ENCODE results near the gene DLG2. TPM values are rescaled to one million over a fixed set of nuclear protein-coding genes. Genes with fewer than 3 reads are reported as not detected.

The DLG2 gene
- total RNA-seq, 2 donors from 2014 or later: 3.8 to 16.4 TPM

- H3K36me3 ChIP-seq: no peaks in the 10 kb centered on the region
- ATAC-seq (ENCODE audit: insufficient number of reproducible peaks, low FRiP score, low read depth): no peak
- no peak overlapping the region for H3K4me3 ChIP-seq
- no peak for TF ChIP-seq CTCF (IDR thresholded peaks at IDR 0.05)
- no peak for DNase-seq (ENCODE audit: low spot score)
- H3K9me3 ChIP-seq: no peaks in the 10 kb centered on the region
- no peak overlapping the region for H3K27ac ChIP-seq
- H3K27me3 ChIP-seq (replicated peaks; ENCODE audit: insufficient read depth): no peaks in the 10 kb centered on the region
- no peaks in the 10 kb centered on the region for H3K4me1 ChIP-seq (ENCODE audit: control insufficient read depth in 1 of 2, low read depth in 2 of 2)
These were observed 2170.6 kb downstream of the DLG2 start for GRCh38 chr11:83456566-83456965.

- no peak for TF ChIP-seq CTCF (IDR thresholded peaks at IDR 0.05)
- Histone ChIP-seq H3K27ac (no peak overlapping the region), H3K4me1 (ENCODE audit: control insufficient read depth in 1 of 2, low read depth in 2 of 2) (no peaks in the 10 kb centered on the region), H3K36me3 (no peaks in the 10 kb centered on the region), H3K4me3 (no peak overlapping the region), H3K9me3 (no peaks in the 10 kb centered on the region), H3K27me3 (replicated peaks; ENCODE audit: insufficient read depth) (no peaks in the 10 kb centered on the region)
- no peak for DNase-seq (ENCODE audit: low spot score)
- ATAC-seq (ENCODE audit: insufficient number of reproducible peaks, low FRiP score, low read depth): no peak
These were observed 2171.1 kb downstream of the DLG2 start for GRCh38 chr11:83456075-83456474.

- ATAC-seq (ENCODE audit: insufficient number of reproducible peaks, low FRiP score, low read depth): no peak
- no peak for TF ChIP-seq CTCF (IDR thresholded peaks at IDR 0.05)
These were observed 2171.8 kb downstream of the DLG2 start for GRCh38 chr11:83455356-83455755.

GRCh38 chr11:83454674-83455073 lies 2172.5 kb downstream of the DLG2 start:
- H3K27me3 ChIP-seq (replicated peaks; ENCODE audit: insufficient read depth): no peaks in the 10 kb centered on the region
- H3K4me3 ChIP-seq: no peak overlapping the region
- no peaks in the 10 kb centered on the region for H3K9me3 ChIP-seq
- no peaks in the 10 kb centered on the region for H3K4me1 ChIP-seq (ENCODE audit: control insufficient read depth in 1 of 2, low read depth in 2 of 2)
- no peak for TF ChIP-seq CTCF (IDR thresholded peaks at IDR 0.05)
- no peak for DNase-seq (ENCODE audit: low spot score)
- H3K27ac ChIP-seq: no peak overlapping the region
- no peaks in the 10 kb centered on the region for H3K36me3 ChIP-seq
- ATAC-seq (ENCODE audit: insufficient number of reproducible peaks, low FRiP score, low read depth): no peak

More at GRCh38 chr11:83455356-83455755, 2171.8 kb downstream of the DLG2 start:
- Histone ChIP-seq H3K27me3 (replicated peaks; ENCODE audit: insufficient read depth) (no peaks in the 10 kb centered on the region), H3K4me3 (no peak overlapping the region), H3K36me3 (no peaks in the 10 kb centered on the region), H3K27ac (no peak overlapping the region), H3K4me1 (ENCODE audit: control insufficient read depth in 1 of 2, low read depth in 2 of 2) (no peaks in the 10 kb centered on the region), H3K9me3 (no peaks in the 10 kb centered on the region)
- no peak for DNase-seq (ENCODE audit: low spot score)

GRCh38 chr11:83449338-83449913 lies 2177.7 kb downstream of the DLG2 start:
- Histone ChIP-seq H3K27me3 (replicated peaks; ENCODE audit: insufficient read depth) (no peaks in the 10 kb centered on the region), H3K27ac (no peak overlapping the region), H3K4me3 (no peak overlapping the region), H3K36me3 (no peaks in the 10 kb centered on the region), H3K9me3 (no peaks in the 10 kb centered on the region), H3K4me1 (ENCODE audit: control insufficient read depth in 1 of 2, low read depth in 2 of 2) (no peaks in the 10 kb centered on the region)
- ATAC-seq (ENCODE audit: insufficient number of reproducible peaks, low FRiP score, low read depth) (no peak), DNase-seq (ENCODE audit: low spot score) (no peak)
- TF ChIP-seq CTCF (IDR thresholded peaks at IDR 0.05): no peak

Data from thoracic aorta (tissue), 2 donors.